Middle frontal gyrus (tissue), 1 donor: ENCODE results near the gene TMEM164.
A peak's percentile ranks its signal among the peaks of the same experiment; 100 is the strongest.
"Not testable (repeated sequence)": the region's sequence is repeated elsewhere in the genome, so short reads cannot be mapped to it uniquely, and the experiment has no call there.

Experiments used
- DNase-seq: peaks from one replicate; pipeline ENCODE4 v3.0.0-alpha.2; 2015; ENCODE audit warnings: low spot score; ENCODE audit errors: extremely low spot score

Gene TMEM164

GRCh38 chrX:110002300-110003166, at the start of gene TMEM164:
TSS of gene TMEM164 (plus strand) at chrX:110003114. CDS start at chrX:110003775, 661 bp downstream.
- peak; percentile 21 for DNase-seq

- no peak for DNase-seq
Observed at GRCh38 chrX:109954333-109954732, 48.6 kb upstream of the TMEM164 start.

GRCh38 chrX:109954955-109955354, 48.0 kb upstream of the TMEM164 start:
- DNase-seq, result no peak

- DNase-seq, result no peak
Observed at GRCh38 chrX:109958266-109958665, 44.6 kb upstream of the TMEM164 start.

GRCh38 chrX:109959356-109959871, 43.5 kb upstream of the TMEM164 start:
- no peak for DNase-seq

- no peak for DNase-seq
Observed at GRCh38 chrX:109964390-109964789, 38.5 kb upstream of the TMEM164 start.

GRCh38 chrX:109966246-109966645, 36.7 kb upstream of the TMEM164 start:
- DNase-seq, result no peak

- DNase-seq, result no peak
Observed at GRCh38 chrX:109967156-109967555, 35.8 kb upstream of the TMEM164 start.

GRCh38 chrX:109970841-109971240, 32.1 kb upstream of the TMEM164 start:
- DNase-seq, result not testable (repeated sequence)

- DNase-seq, result no peak
Observed at GRCh38 chrX:109974906-109975655, 27.8 kb upstream of the TMEM164 start.

GRCh38 chrX:109985210-109985609, 17.7 kb upstream of the TMEM164 start:
- not testable (repeated sequence) for DNase-seq

GRCh38 chrX:109987884-109988283, 15.0 kb upstream of the TMEM164 start:
- DNase-seq, result no peak

GRCh38 chrX:109990582-109991276, 12.2 kb upstream of the TMEM164 start:
- no peak for DNase-seq

- no peak for DNase-seq
Observed at GRCh38 chrX:109992203-109992602, 10.7 kb upstream of the TMEM164 start.

- no peak for DNase-seq
Observed at GRCh38 chrX:109995155-109995554, 7.8 kb upstream of the TMEM164 start.

- DNase-seq, result no peak
Observed at GRCh38 chrX:109997786-109998452, 5.0 kb upstream of the TMEM164 start.

- no peak for DNase-seq
Observed at GRCh38 chrX:110000000-110000399, 2.9 kb upstream of the TMEM164 start.

GRCh38 chrX:110000847-110001713, 1.8 kb upstream of the TMEM164 start:
- DNase-seq, result no peak

GRCh38 chrX:110001740-110002299, 1.1 kb upstream of the TMEM164 start:
- no peak for DNase-seq
